ENCODE measurements around the gene CHTOP.

CHTOP gene

GRCh38 chr1:153626477-153626903 is 7.4 kb upstream of the CHTOP start:
- Histone ChIP-seq H3K27ac (ENCODE audit: extremely low read depth, low read depth, low read length) (peak overlapping the region; percentile 61; the same call in 1 of the 2 replicates), H3K9me3 (ENCODE audit: control insufficient read depth, insufficient read depth, low read depth, low read length) (no peaks in the 10 kb centered on the region), H3K4me3 (ENCODE audit: low read depth, low read length) (peak overlapping the region; percentile 55), H3K36me3 (ENCODE audit: control insufficient read depth in 2 of 2, insufficient read depth in 1 of 2, low read length in 2 of 2) (peaks cover 0 to 31% of the 10 kb centered on the region in 2 experiments; a peak in 2 of 3 replicates), H3K4me1 (ENCODE audit: control insufficient read depth, insufficient read depth, low read length) (0 out of 2 replicates have a peak, but pooled peaks cover 3% of the 10 kb centered on the region)
- CTCF ChIA-PET = interaction anchor here (0.6 to 7.4 kb wide), 22 partner anchors 12 to 550 kb away, joined by 3 to 54 read pairs (median 6); partner anchors contain the start of genes S100A14 and S100A16
- POLR2A ChIA-PET = interaction anchor here (0.9 to 2.9 kb wide), 18 partner anchors 8 to 364 kb away, joined by 3 to 24 read pairs (median 10); partner anchors contain the start of genes RPS27, S100A14, S100A16 and S100A2
- TF ChIP-seq SCRT2 (tag by site-specific recombination; IDR thresholded peaks at IDR 0.05) (no peak), PRDM10 (tag by site-specific recombination; IDR thresholded peaks at IDR 0.05) (peak; percentile 79)

DNA sequence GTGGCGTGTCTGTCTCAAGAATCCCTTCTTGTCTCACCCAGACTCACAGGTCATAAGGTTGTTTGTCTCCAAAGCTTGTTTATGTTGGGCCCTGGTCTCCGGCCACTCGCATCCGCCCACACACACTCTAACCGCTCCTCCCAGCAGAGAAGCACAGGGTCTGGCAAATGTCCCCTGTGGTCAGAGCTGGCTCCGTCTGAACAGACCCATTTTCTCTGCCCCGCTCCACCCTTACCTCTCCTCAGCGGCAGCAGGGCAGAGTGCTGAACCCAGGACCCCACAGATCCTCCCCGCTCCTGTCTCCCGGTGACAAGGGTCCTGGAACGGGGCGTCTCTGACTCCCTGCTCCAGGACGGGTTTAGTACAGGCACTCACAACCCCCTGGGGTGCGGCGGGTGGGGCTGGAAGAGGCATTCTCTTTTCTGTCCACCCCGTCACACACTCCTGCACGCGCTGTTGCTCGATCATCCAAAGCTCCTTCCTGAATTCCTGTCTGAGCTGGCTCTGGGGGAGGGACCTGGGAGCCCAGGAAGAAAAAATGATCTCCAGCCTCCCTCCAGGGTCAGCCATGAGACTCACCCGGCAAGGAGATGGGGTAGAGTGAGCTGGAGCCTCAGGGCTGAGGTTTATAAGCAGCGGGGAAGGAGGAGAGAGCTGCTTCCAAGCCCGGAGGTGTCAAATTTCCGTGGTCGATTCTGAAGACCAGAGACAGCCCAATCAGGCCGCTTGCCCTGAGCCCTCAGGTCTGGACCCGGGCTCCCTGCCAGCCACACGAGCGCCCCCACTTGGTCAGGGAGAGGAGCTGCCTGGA is 6.8 kb upstream of the CHTOP start, which contains the start of gene S100A13:
S100A13 (minus strand) TSS at position 602 of the 811 bp plus-strand sequence. CDS start 1,033 bp downstream, outside the sequence.
- Histone ChIP-seq H3K27ac (ENCODE audit: extremely low read depth, low read depth, low read length) (peak within 1 kb of the TSS; percentile 61), H3K36me3 (ENCODE audit: control insufficient read depth in 2 of 2, insufficient read depth in 1 of 2, low read length in 2 of 2) (peaks cover 0 to 29% of the 10 kb centered on the region in 2 experiments; a peak in 2 of 3 replicates), H3K9me3 (ENCODE audit: control insufficient read depth, insufficient read depth, low read depth, low read length) (no peaks in the 10 kb centered on the region), H3K4me1 (ENCODE audit: control insufficient read depth, insufficient read depth, low read length) (0 out of 2 replicates have a peak, but pooled peaks cover 3% of the 10 kb centered on the region), H3K4me3 (ENCODE audit: low read depth, low read length) (peak within 1 kb of the TSS; percentile 55)
- ChIA-PET POLR2A (interaction anchor here (0.6 to 2.9 kb wide), 30 partner anchors 8 to 1456 kb away, joined by 3 to 24 read pairs (median 8); partner anchors contain the start of genes JTB, RPS27, S100A14 and S100A16), CTCF (interaction anchor here (0.5 to 7.4 kb wide), 47 partner anchors 9 to 1783 kb away, joined by 3 to 54 read pairs (median 5); partner anchors contain the start of genes CREB3L4, S100A14, S100A16 and S100A2)
- 0 out of 2 replicates have a peak, but pooled peaks have one; percentile 8 for TF ChIP-seq ZNF449 (tag by site-specific recombination; IDR thresholded peaks at IDR 0.05)
- TF ChIP-seq KLF7 (tag by site-specific recombination; IDR thresholded peaks at IDR 0.05; ENCODE audit: borderline replicate concordance) = peak; percentile 30; the same call in 1 of the 2 replicates
- TF ChIP-seq, protein P1, sequence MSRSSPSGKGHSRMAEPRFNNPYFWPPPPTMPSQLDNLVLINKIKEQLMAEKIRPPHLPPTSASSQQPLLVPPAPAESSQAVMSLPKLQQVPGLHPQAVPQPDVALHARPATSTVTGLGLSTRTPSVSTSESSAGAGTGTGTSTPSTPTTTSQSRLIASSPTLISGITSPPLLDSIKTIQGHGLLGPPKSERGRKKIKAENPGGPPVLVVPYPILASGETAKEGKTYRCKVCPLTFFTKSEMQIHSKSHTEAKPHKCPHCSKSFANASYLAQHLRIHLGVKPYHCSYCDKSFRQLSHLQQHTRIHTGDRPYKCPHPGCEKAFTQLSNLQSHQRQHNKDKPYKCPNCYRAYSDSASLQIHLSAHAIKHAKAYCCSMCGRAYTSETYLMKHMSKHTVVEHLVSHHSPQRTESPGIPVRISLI (tag by site-specific recombination; IDR thresholded peaks at IDR 0.05) = no peak
- TF ChIP-seq ZNF18 (tag by site-specific recombination; IDR thresholded peaks at IDR 0.05) = no peak
- peak; percentile 32 for TF ChIP-seq PRDM4 (tag by site-specific recombination; IDR thresholded peaks at IDR 0.05)
- TF ChIP-seq PRDM10 (tag by site-specific recombination; IDR thresholded peaks at IDR 0.05) = peak; percentile 5; the same call in 1 of the 2 replicates
- TF ChIP-seq ZNF335 (tag by site-specific recombination; conservative IDR thresholded peaks at IDR 0.05) = peak; percentile 77
- TF ChIP-seq GLIS2 (tag by site-specific recombination; IDR thresholded peaks at IDR 0.05) = peak; percentile 80
- peak; percentile 72; the same call in 1 of the 2 replicates for TF ChIP-seq BCL11B (tag by site-specific recombination; IDR thresholded peaks at IDR 0.05; ENCODE audit: low read depth)
- peak; percentile 95 for TF ChIP-seq ZNF600 (tag by site-specific recombination; IDR thresholded peaks at IDR 0.05)
- no peak for TF ChIP-seq KLF10 (tag by site-specific recombination; IDR thresholded peaks at IDR 0.05)
- TF ChIP-seq ZNF2 (tag by site-specific recombination; IDR thresholded peaks at IDR 0.05) = peak; percentile 67; the same call in 1 of the 2 replicates
- TF ChIP-seq, protein P2, sequence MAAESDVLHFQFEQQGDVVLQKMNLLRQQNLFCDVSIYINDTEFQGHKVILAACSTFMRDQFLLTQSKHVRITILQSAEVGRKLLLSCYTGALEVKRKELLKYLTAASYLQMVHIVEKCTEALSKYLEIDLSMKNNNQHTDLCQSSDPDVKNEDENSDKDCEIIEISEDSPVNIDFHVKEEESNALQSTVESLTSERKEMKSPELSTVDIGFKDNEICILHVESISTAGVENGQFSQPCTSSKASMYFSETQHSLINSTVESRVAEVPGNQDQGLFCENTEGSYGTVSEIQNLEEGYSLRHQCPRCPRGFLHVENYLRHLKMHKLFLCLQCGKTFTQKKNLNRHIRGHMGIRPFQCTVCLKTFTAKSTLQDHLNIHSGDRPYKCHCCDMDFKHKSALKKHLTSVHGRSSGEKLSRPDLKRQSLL (tag by site-specific recombination; IDR thresholded peaks at IDR 0.05) = peak; percentile 95
